ENCODE data around the gene MTSS2.

MTSS2 gene

DNA sequence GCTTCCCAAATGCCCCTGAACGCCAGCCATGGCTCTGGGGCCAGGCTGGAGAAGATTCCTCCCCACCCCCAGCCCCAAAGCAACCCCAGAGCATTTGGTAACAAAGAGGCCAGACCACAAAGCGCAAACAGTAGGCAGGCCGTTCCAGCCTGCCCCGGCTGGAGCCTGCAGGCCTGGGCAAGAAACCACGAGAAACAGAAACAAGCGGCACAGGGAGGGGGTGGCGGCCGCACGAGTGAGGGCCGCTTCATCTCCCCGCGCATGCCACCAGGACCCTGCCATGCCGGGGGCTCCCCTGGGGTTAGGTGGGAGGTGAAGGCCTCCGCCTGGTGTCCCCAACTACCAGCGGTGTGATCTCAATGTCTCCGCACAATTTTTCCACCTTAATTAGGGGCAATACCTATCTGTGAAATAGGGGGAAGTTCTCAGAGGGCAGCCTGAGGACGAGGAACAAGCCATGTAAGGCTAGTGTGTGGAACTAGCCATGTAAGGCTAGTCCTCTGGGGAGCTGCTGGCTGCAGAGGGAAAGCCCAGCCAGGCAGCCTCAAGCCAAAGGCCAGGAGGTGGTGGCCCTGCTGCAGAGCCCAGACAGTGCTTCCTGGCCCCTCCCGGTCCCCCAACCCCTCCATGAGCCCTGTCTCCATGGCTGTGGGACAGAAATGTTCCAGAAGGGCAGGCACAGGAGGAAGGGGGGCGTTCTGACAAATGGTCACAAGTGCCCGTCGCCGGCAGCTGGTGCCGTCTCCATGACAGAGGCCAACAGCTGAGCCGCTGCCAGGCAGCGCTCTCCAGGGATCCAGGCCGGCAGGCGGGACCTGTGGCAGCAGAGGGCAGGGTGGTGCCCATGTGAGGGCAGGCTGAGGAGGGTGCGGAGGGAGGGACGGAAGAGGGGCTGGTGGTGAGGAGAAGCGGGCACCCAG, 14.5 kb upstream of the MTSS2 start:
- DNase-seq (ENCODE audit: low read depth): no peak

GRCh38 chr16:70699696-70700095, 13.8 kb upstream of the MTSS2 start:
- DNase-seq (ENCODE audit: low read depth): no peak

DNA sequence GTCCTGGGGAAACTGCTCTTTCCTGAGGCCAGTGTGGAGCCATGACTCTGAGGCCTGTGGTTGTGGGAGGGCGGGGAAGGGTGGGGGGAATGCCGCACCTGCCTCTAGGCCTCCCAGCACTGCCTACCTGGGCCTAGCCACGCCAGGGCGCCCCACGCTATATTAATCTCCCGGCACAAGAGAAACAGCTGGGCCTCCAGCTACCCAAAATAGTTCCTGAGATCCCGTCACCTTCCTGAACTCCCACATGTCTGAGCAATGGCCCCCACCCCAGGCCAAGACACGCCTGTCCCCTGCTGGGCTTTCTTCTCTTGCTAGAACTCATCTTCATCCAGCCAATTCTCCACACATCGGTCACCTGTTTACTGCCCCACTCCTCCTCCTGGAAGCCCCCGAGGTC, 13.0 kb upstream of the MTSS2 start:
- no peak for DNase-seq (ENCODE audit: low read depth)

- no peak for DNase-seq (ENCODE audit: low read depth)
Observed at GRCh38 chr16:70697594-70698170, 11.8 kb upstream of the MTSS2 start.

- no peak for DNase-seq (ENCODE audit: low read depth)
Observed at GRCh38 chr16:70696952-70697593, 11.2 kb upstream of the MTSS2 start.

DNA sequence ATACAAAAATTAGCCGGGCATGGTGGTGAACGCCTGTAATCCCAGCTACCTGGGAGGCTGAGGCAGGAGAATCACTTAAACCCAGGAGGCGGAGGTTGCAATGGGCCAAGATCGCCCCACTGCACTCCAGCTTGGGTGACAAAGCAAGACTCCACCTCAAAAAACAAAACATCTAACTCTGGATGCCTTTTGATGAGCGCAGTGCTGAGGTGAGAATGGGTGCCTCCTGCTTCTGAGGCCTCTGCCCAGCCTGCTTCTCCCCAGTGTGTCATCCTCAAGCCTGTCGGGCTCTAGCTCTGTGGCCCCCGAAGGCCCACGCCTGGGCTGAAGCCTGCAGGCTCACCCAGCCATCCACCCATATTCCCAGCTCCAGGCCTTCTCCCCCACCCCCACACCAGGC, 10.5 kb upstream of the MTSS2 start:
- DNase-seq (ENCODE audit: low read depth): no peak

GRCh38 chr16:70695331-70696070, 9.6 kb upstream of the MTSS2 start:
- no peak for DNase-seq (ENCODE audit: low read depth)

- DNase-seq (ENCODE audit: low read depth): no peak
Observed at GRCh38 chr16:70694868-70695218, 9.0 kb upstream of the MTSS2 start.

DNA sequence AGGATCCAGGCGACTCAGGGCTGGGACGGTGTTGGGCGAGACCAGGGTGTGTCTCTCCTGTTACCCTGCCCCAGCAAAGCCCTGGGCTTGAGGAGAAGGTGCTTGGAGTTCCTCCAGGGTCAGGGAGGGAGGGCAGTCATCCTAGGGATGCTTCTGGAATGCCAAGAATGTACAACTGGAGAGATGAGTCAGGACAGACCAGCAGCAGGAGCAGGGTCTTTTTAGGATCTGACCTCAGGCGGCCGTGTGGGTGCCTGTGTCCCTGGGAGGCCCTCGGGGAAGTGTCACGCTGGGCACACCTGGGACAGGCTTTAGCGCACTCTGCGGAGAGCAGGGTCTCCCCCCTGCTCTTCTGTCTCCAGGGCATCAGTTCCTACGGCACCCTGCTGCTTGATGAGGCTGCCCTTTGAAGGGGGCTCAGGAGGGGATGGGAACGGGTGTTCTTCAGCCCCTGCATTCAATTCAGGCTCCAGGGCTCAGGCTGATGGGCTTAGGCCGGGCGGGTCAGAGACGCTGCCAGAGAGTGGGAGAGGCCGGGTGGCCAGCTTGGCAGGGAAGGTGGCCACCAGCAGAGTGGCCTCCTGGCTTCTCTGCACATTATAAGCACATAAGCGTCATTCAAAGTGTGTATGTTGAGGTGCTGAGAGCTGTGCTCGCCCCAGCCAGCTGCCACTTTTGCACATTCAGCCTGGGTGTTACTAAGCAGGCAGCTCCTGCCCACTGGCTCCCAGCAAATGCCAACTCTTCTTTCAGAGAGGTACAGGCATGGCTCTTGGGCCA, 8.4 kb upstream of the MTSS2 start:
- no peak for DNase-seq (ENCODE audit: low read depth)

DNA sequence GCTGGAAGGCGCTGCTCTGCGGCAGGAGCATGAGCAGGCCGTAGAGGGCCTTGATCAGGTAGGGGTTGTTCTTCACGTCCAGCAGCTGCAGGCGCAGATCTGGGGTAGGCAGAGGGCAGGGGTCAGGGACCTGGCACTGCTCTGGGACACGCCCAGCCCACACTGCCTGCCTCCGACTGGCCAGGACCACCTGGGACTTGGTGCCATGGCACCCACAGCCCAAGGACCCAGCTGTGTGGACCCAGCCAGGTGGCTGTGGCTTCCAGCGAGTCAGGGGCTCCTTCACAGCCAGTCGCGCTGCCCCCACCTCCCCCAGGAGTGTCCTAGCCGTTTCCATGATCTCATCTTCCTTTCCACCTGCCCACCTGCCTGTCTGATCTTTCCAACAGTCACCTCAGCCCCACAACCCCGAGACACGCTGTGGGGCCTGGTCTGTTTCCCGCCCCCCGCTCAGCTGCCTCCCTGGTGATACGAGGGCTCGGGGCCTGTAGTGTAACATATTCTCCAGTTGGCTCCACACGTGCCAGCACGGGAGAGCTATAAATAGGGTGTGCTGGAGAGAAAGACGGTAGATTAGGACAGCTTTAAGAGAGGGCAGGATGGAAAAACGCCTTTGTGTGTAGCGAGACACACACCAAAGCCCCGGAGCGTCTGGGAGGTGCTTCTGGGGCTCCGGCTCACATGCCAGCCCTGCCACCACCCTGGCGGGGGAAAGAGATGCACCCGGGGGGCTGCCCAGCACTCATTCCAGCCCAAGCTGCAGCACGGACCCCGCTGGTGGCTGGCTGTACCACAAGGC, 7.2 kb upstream of the MTSS2 start:
- no peak for DNase-seq (ENCODE audit: low read depth)

- no peak for DNase-seq (ENCODE audit: low read depth)
Observed at GRCh38 chr16:70692130-70692872, 6.4 kb upstream of the MTSS2 start.

DNA sequence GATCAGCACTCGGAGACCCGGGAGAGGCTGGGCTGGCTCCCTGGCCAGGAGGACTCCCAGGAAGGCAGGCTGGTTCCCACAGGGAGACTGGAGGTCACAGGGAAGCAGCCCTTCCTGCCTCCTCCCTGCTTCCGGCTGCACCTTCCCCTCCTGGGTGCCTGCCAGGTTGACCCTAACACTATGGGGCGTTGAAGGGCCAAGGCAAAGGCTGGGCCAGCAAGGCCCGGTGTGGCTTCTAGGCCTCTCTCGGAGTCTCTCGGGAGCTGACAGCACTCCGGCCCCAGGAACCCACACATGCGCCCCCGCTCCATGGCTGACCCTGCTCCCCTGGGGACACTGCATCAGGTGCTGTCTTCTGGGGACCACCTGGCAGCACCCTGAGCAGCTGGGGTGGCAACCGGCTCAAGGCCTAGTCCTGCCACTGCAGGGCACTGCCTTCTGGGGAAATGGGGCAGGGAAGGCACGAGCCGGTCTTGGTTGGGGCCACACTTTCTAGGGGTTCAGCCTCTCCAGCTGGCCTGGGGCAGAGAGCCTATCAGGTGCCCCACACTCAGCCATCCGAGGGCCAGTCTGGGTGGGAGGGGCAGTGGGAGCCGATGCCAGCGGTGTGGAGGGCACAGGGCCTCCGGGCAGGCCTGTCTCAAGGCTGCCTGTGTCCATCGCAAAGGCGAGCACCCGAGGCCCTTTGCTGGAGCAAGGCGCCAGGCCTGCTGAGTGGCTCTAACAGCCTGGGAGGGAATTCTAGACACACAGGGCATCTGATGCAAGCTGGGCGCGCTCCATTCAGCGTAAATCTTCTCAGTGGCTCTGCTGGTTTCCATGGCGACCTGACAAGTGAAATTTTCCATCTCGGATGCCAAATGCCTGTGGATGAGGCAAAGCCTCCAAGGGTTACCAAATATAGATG, 5.6 kb upstream of the MTSS2 start:
- DNase-seq (ENCODE audit: low read depth): no peak

- no peak for DNase-seq (ENCODE audit: low read depth)
Observed at GRCh38 chr16:70689970-70690891, 4.4 kb upstream of the MTSS2 start.

DNA sequence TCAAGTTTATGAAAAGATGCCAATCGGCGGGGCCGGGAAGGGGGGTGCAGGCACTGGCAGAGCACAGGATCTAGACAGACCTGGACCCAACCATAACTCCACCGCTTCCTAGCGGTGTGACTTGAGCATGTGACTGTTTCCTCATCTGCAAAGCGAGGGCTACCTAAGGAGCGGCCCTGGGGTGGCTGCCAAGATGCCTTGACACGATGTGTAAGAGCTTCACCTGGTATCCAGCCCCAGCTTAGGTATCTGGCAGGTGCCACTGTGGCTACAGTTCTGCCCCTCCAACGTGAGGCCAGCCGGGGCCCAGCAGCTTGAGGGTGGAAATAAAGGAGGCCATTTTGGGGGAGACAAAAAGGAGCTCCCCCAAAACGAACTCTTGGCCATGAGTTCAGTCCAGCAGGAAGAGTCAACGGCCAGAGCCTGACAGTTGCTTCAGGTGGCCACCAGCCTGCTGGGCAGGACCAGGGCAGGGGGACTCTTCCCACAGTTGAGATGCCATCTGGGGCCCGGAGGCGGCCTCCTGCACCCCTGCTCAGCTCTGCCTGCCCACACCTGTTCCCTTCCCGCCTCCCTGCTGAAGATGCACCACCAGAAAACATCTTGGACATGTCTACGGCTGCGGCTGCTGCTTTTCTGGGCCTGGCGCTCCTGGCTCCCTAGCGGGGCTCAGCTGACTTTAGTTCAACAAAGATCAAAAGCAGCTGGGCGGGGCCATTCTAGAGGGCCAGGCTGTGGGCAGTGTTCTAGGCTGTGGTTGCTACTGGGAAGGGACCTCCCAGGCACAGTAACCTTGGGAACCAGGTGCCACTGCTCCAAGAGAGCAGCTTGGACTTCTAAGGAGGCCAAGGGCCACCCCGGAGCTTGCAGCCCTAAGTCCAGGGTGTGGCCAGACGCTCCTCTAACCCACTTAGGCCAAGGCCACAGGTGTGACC, 3.4 kb upstream of the MTSS2 start:
- DNase-seq (ENCODE audit: low read depth): no peak

DNA sequence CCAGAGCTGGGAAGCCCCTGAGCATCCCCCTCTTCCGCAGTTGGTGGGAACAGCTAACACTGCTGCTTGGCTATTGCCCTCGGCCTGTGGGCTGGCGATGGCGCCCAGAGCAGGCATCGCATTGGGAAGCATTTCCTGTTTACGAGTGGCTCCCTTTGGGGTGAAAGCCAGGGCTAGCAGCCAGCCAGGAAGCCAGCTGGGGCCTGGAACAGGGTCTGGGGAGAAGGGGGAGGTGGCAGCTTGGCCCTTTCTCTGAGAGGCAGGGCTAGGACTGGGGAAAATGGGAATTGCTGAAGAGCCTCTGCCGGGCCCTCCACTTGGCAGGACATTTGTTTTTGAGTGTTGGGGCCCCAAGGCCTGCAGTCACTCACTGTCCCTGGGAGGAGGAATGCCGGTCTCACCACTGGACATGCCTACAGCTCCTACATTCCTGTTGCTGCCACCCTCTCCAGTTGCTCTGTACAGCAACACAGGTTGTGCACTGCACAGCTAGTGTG, 2.4 kb upstream of the MTSS2 start:
- DNase-seq (ENCODE audit: low read depth): no peak

- no peak for DNase-seq (ENCODE audit: low read depth)
Observed at GRCh38 chr16:70687671-70688245, 1.9 kb upstream of the MTSS2 start.

Measured in stimulated activated CD8-positive, alpha-beta memory T cell treated with anti-CD3 and anti-CD28 coated beads, Interleukin-15, amount 100 ng/mL, for 24 hours (primary cell).